ENCODE data around the gene BAZ2B. TPM values are rescaled to one million over a fixed set of nuclear protein-coding genes. Genes with fewer than 3 reads are reported as not detected.
A peak's percentile ranks its signal among the peaks of the same experiment; 100 is the strongest.

Gene BAZ2B
- total and polyA plus RNA-seq, 4 experiments from 2014 or later = 4.3 to 35.6 (median 25.9) TPM

- POLR2A ChIA-PET (ENCODE audit: partially characterized antibody) = no interaction called here
- H3K4me3 Mint-ChIP-seq = no peak overlapping the region
- peaks cover 11 to 22% (median 15%) of the 10 kb centered on the region in 4 donors for H3K4me1 Mint-ChIP-seq
Observed at GRCh38 chr2:159462201-159462785, 154.1 kb downstream of the BAZ2B start.

GRCh38 chr2:159461076-159461475, 155.3 kb downstream of the BAZ2B start:
- Mint-ChIP-seq H3K27ac (no peak overlapping the region), H3K4me3 (no peak overlapping the region), H3K36me3 (peaks cover 9 to 12% of the 10 kb centered on the region in 2 donors), H3K9me3 (no peaks in the 10 kb centered on the region), H3K27me3 (no peaks in the 10 kb centered on the region), H3K4me1 (peaks cover 16 to 33% (median 24%) of the 10 kb centered on the region in 4 donors)
- no peaks in the 10 kb centered on the region for H3K9me3 ChIP-seq (ENCODE audit: control insufficient read depth in 1 of 2, low read length in 2 of 2)
- POLR2A ChIA-PET (ENCODE audit: partially characterized antibody) = interaction anchor here (0.7 kb wide), 1 partner anchor 174 kb away, joined by 3 read pairs; no protein-coding TSS in a partner anchor
- DNase-seq = no peak
- H3K27me3 ChIP-seq (ENCODE audit: insufficient read depth, low read length) = no peaks in the 10 kb centered on the region
- H3K4me1 ChIP-seq (ENCODE audit: insufficient read depth, low read length) = peaks cover 18% of the 10 kb centered on the region
- CTCF ChIA-PET (ENCODE audit: partially characterized antibody) = no interaction called here
- H3K27ac ChIP-seq (ENCODE audit: low read depth, low read length) = no peak overlapping the region
- intact Hi-C loops (cut with micrococcal nuclease) = no loop called here
- H3K36me3 ChIP-seq (ENCODE audit: insufficient read depth, low read length) = no peaks in the 10 kb centered on the region
- H3K4me3 ChIP-seq (ENCODE audit: low read length in 2 of 2) = no peak overlapping the region

More at GRCh38 chr2:159462201-159462785, 154.1 kb downstream of the BAZ2B start:
- H3K9me3 Mint-ChIP-seq = peaks cover 0 to 4% (median 0%) of the 10 kb centered on the region in 8 donors
- Histone ChIP-seq H3K36me3 (ENCODE audit: insufficient read depth, low read length) (no peaks in the 10 kb centered on the region), H3K4me1 (ENCODE audit: insufficient read depth, low read length) (peaks cover 7% of the 10 kb centered on the region), H3K9me3 (ENCODE audit: control insufficient read depth in 1 of 2, low read length in 2 of 2) (no peaks in the 10 kb centered on the region), H3K4me3 (ENCODE audit: low read length in 2 of 2) (no peak overlapping the region), H3K27me3 (ENCODE audit: insufficient read depth, low read length) (no peaks in the 10 kb centered on the region), H3K27ac (ENCODE audit: low read depth, low read length) (no peak overlapping the region)
- CTCF ChIA-PET (ENCODE audit: partially characterized antibody) = no interaction called here
- no peaks in the 10 kb centered on the region for H3K27me3 Mint-ChIP-seq
- peaks cover 9 to 18% of the 10 kb centered on the region in 2 donors for H3K36me3 Mint-ChIP-seq
- intact Hi-C loops (cut with micrococcal nuclease) = no loop called here
- H3K27ac Mint-ChIP-seq = no peak overlapping the region
- DNase-seq = no peak

GRCh38 chr2:159460227-159460626, 156.1 kb downstream of the BAZ2B start:
- Mint-ChIP-seq H3K4me3 (no peak overlapping the region), H3K27ac (peak overlapping the region in 1 of 7 donors; percentile 58), H3K9me3 (no peaks in the 10 kb centered on the region), H3K4me1 (peaks cover 19 to 38% (median 27%) of the 10 kb centered on the region in 4 donors), H3K27me3 (no peaks in the 10 kb centered on the region), H3K36me3 (peaks cover 9 to 12% of the 10 kb centered on the region in 2 donors)
- H3K4me3 ChIP-seq (ENCODE audit: low read length in 2 of 2) = no peak overlapping the region
- ChIA-PET CTCF (ENCODE audit: partially characterized antibody) (no interaction called here), POLR2A (ENCODE audit: partially characterized antibody) (interaction anchor here (0.7 kb wide), 1 partner anchor 173 kb away, joined by 3 read pairs; no protein-coding TSS in a partner anchor)
- H3K4me1 ChIP-seq (ENCODE audit: insufficient read depth, low read length) = peaks cover 26% of the 10 kb centered on the region
- no peaks in the 10 kb centered on the region for H3K27me3 ChIP-seq (ENCODE audit: insufficient read depth, low read length)
- H3K27ac ChIP-seq (ENCODE audit: low read depth, low read length) = no peak overlapping the region
- no peak for DNase-seq
- no peaks in the 10 kb centered on the region for H3K36me3 ChIP-seq (ENCODE audit: insufficient read depth, low read length)
- H3K9me3 ChIP-seq (ENCODE audit: control insufficient read depth in 1 of 2, low read length in 2 of 2) = no peaks in the 10 kb centered on the region
- intact Hi-C loops (cut with micrococcal nuclease) = no loop called here

GRCh38 chr2:159459279-159459678, 157.1 kb downstream of the BAZ2B start:
- ChIA-PET CTCF (ENCODE audit: partially characterized antibody) (no interaction called here), POLR2A (ENCODE audit: partially characterized antibody) (no interaction called here)
- Mint-ChIP-seq H3K36me3 (peaks cover 4 to 6% of the 10 kb centered on the region in 2 donors), H3K27me3 (no peaks in the 10 kb centered on the region), H3K9me3 (no peaks in the 10 kb centered on the region), H3K4me1 (peaks cover 17 to 40% (median 26%) of the 10 kb centered on the region in 4 donors), H3K4me3 (no peak overlapping the region), H3K27ac (no peak overlapping the region)
- H3K4me1 ChIP-seq (ENCODE audit: insufficient read depth, low read length) = peaks cover 26% of the 10 kb centered on the region
- no peaks in the 10 kb centered on the region for H3K9me3 ChIP-seq (ENCODE audit: control insufficient read depth in 1 of 2, low read length in 2 of 2)
- intact Hi-C loops (cut with micrococcal nuclease) = no loop called here
- DNase-seq = no peak
- H3K27ac ChIP-seq (ENCODE audit: low read depth, low read length) = no peak overlapping the region
- H3K36me3 ChIP-seq (ENCODE audit: insufficient read depth, low read length) = no peaks in the 10 kb centered on the region
- H3K27me3 ChIP-seq (ENCODE audit: insufficient read depth, low read length) = no peaks in the 10 kb centered on the region
- no peak overlapping the region for H3K4me3 ChIP-seq (ENCODE audit: low read length in 2 of 2)

- Mint-ChIP-seq H3K27me3 (no peaks in the 10 kb centered on the region), H3K4me1 (peaks cover 17 to 36% (median 26%) of the 10 kb centered on the region in 4 donors), H3K9me3 (no peaks in the 10 kb centered on the region), H3K27ac (peak overlapping the region in 6 of 7 donors; percentile 4 to 39 (median 16)), H3K4me3 (peak overlapping the region in 5 of 8 donors; percentile 1 to 51 (median 13)), H3K36me3 (peaks cover 4 to 8% of the 10 kb centered on the region in 2 donors)
- Histone ChIP-seq H3K27ac (ENCODE audit: low read depth, low read length) (no peak overlapping the region), H3K4me3 (ENCODE audit: low read length in 2 of 2) (no peak overlapping the region), H3K4me1 (ENCODE audit: insufficient read depth, low read length) (peaks cover 26% of the 10 kb centered on the region), H3K9me3 (ENCODE audit: control insufficient read depth in 1 of 2, low read length in 2 of 2) (no peaks in the 10 kb centered on the region), H3K36me3 (ENCODE audit: insufficient read depth, low read length) (no peaks in the 10 kb centered on the region), H3K27me3 (ENCODE audit: insufficient read depth, low read length) (no peaks in the 10 kb centered on the region)
- intact Hi-C loops (cut with micrococcal nuclease) = no loop called here
- POLR2A ChIA-PET (ENCODE audit: partially characterized antibody) = no interaction called here
- no peak for DNase-seq
- CTCF ChIA-PET (ENCODE audit: partially characterized antibody) = no interaction called here
Observed at GRCh38 chr2:159457589-159457988, 158.8 kb downstream of the BAZ2B start.

- no peak overlapping the region for H3K27ac ChIP-seq (ENCODE audit: low read depth, low read length)
- ChIA-PET CTCF (ENCODE audit: partially characterized antibody) (no interaction called here), POLR2A (ENCODE audit: partially characterized antibody) (no interaction called here)
- intact Hi-C loops (cut with micrococcal nuclease) = no loop called here
- Mint-ChIP-seq H3K36me3 (peaks cover 0 to 8% of the 10 kb centered on the region in 2 donors), H3K27ac (no peak overlapping the region), H3K4me3 (peak overlapping the region in 4 of 8 donors; percentile 1 to 32 (median 22)), H3K9me3 (no peaks in the 10 kb centered on the region), H3K4me1 (peaks cover 17 to 30% (median 26%) of the 10 kb centered on the region in 4 donors), H3K27me3 (no peaks in the 10 kb centered on the region)
- no peaks in the 10 kb centered on the region for H3K27me3 ChIP-seq (ENCODE audit: insufficient read depth, low read length)
- DNase-seq = no peak
- no peak overlapping the region for H3K4me3 ChIP-seq (ENCODE audit: low read length in 2 of 2)
- no peaks in the 10 kb centered on the region for H3K9me3 ChIP-seq (ENCODE audit: control insufficient read depth in 1 of 2, low read length in 2 of 2)
- H3K4me1 ChIP-seq (ENCODE audit: insufficient read depth, low read length) = peaks cover 26% of the 10 kb centered on the region
- no peaks in the 10 kb centered on the region for H3K36me3 ChIP-seq (ENCODE audit: insufficient read depth, low read length)
Observed at GRCh38 chr2:159456500-159457426, 159.6 kb downstream of the BAZ2B start.

- H3K36me3 Mint-ChIP-seq = peaks cover 0 to 8% of the 10 kb centered on the region in 2 donors
- intact Hi-C loops (cut with micrococcal nuclease) = no loop called here
- no peaks in the 10 kb centered on the region for H3K9me3 ChIP-seq (ENCODE audit: control insufficient read depth in 1 of 2, low read length in 2 of 2)
- no peak for DNase-seq
- H3K4me3 Mint-ChIP-seq = peak overlapping the region in 1 of 8 donors; percentile 1
- no peak overlapping the region for H3K27ac Mint-ChIP-seq
- no peaks in the 10 kb centered on the region for H3K36me3 ChIP-seq (ENCODE audit: insufficient read depth, low read length)
- H3K27me3 ChIP-seq (ENCODE audit: insufficient read depth, low read length) = no peaks in the 10 kb centered on the region
- no peak overlapping the region for H3K4me3 ChIP-seq (ENCODE audit: low read length in 2 of 2)
- H3K9me3 Mint-ChIP-seq = no peaks in the 10 kb centered on the region
- H3K4me1 ChIP-seq (ENCODE audit: insufficient read depth, low read length) = peaks cover 26% of the 10 kb centered on the region
- ChIA-PET POLR2A (ENCODE audit: partially characterized antibody) (no interaction called here), CTCF (ENCODE audit: partially characterized antibody) (interaction anchor here (0.6 kb wide), 1 partner anchor 921 kb away, joined by 3 read pairs; no protein-coding TSS in a partner anchor)
- peaks cover 17 to 30% (median 26%) of the 10 kb centered on the region in 4 donors for H3K4me1 Mint-ChIP-seq
- H3K27ac ChIP-seq (ENCODE audit: low read depth, low read length) = no peak overlapping the region
- H3K27me3 Mint-ChIP-seq = no peaks in the 10 kb centered on the region
Observed at GRCh38 chr2:159455330-159455918, 160.9 kb downstream of the BAZ2B start.
